Measurements from ENCODE around the gene GEMIN4. TPM values are rescaled to one million over a fixed set of nuclear protein-coding genes. Genes with fewer than 3 reads are reported as not detected.
"Not testable (repeated sequence)": the region's sequence is repeated elsewhere in the genome, so short reads cannot be mapped to it uniquely, and the experiment has no call there.

Gene GEMIN4
- total RNA-seq, 1 donor from 2014 or later: 24.5 TPM

GRCh38 chr17:778096-778495 lies 26.0 kb upstream of the GEMIN4 start:
- DNase-seq (ENCODE audit: low read depth, low spot score): no peak

DNA sequence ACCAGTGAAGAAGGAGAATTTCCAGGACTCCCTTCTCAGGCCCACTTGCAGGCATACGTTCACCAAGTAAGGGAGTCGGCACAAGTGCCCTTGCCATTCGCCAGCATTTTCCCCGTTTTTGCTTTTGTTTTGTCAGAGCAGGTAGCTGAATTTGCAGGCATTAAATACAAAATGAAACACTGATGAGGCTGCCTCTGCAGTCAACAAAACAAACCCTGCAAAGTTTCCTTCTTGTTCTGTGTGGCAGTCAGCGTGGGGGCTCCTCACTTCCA lies 22.2 kb upstream of the GEMIN4 start:
- DNase-seq (ENCODE audit: low read depth, low spot score): no peak

DNA sequence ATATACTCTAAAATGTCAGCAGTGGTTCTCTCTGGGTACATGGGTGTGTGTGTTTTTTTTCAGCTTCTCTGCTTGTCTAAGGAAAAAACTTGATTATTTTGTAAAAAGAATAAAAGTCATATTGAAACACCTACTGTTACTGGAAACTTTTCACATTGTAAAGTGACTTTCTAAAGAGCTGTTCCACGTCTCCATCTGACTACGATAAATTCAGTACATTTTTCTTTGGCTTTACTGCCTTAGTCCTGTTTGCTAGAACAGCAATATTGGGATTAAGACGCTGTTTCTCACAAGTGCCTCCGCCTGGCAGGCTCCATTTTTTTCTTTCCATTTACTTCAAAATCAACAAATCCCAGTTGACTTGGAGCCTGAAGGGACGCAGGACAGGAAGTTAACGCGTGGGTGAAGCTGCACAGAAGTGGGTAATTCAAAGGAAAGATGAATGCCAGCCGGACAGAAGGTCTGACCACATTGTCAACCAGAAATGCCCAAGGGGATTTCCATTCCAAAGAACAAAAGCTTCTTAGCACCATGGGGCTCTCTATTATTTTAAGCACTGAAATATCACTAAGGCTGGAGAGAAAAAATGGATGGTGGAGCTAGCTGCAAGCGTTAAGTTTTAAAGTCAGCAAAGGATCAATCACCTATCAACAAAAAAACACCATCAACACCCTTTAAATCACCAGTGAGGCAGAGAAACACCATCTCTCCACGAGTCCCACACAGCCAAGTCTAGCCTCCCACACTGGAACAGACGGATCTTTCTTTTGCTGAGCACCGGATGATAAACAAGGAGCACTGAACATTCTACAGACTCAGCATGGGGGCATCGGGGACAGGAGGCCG lies 21.6 kb upstream of the GEMIN4 start:
- DNase-seq (ENCODE audit: low read depth, low spot score): no peak

DNA sequence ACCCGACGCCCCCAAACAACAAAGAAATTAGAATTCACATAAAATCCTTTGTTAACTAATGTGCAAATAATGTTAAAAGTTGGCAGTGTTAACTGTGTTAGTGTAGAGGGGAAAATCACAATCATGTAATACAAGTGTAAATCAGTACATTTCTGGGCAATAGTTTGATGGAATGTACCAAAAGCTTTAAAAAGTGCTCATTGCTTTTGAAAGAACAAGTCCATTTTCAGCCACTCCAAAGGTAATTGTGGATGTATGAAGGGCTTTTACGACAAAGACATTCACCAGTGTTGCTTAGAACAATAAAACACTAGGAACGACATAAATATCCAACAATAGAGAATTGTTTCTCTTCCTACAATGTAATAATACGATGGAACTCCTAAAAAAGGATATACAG lies 21.0 kb upstream of the GEMIN4 start:
- DNase-seq (ENCODE audit: low read depth, low spot score): no peak

DNA sequence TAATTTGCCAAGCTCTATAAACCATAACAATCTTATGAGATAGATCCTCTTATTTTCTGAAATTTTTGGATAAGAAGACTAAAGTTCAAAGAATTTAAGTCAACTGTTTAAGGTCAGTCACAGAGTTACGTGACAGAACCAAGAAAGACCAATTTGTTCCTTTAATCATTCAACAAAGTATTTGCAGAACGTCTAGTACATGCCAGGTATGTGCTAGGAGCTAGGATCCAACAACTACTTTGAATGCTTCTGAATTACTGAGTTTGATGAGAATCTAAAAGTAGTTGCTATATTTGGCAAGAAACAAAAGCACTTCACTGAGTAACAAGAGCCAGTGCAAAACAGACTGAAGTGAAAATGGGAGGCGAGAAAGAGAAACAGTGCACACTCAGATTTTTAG lies 15.0 kb upstream of the GEMIN4 start:
- no peak for DNase-seq (ENCODE audit: low read depth, low spot score)

GRCh38 chr17:760371-760770 lies 8.3 kb upstream of the GEMIN4 start:
- DNase-seq (ENCODE audit: low read depth, low spot score): no peak

DNA sequence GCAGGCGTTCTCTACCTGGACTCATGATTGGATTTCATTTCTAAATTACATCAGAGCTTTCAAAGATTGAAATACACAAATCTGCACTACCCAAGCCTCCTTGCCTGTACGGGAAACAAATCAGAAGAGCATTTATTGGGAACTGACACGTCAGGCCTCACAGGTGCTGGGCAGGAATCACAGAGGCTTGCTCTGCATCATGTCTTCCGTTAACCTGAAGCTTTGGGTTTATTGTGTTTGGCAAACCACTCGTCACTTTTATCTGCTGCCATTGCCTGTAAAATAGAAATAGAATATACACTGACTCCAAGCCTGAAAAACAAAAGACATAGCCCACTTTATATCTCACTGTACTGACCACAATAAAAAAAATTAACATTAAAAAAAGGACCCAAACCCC lies 7.9 kb upstream of the GEMIN4 start:
- DNase-seq (ENCODE audit: low read depth, low spot score): no peak

DNA sequence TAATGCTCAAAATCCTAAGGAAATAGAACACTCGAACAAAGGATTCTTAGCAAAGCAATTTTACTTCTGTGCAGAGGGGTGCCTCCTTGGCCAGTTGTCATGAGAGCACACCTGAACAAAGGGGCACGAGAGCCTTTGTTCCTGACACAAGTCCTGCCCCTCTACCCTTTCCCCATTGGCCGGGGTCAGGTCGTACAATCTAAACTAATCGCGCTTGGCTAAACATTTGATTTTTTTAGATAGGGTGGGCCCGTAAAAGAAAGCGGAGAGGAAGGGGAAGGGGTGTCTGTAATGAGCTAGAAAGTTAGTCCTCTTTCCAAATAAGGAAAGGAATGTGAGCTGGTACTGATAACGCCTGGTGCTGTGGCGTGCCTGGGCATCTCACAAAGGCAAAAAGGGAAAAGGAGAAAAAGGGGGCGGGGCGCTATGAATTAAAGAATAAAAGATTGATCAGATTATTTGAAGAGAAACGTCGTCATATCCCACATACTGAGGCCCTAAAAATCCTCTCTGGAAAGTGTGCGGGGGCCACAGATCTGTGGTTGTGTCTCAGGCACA lies 4.0 kb upstream of the GEMIN4 start:
- not testable (repeated sequence) for DNase-seq (ENCODE audit: low read depth, low spot score)

- not testable (repeated sequence) for DNase-seq (ENCODE audit: low read depth, low spot score)
Observed at GRCh38 chr17:755319-755961, 3.4 kb upstream of the GEMIN4 start.

GRCh38 chr17:753418-753817 lies 1.4 kb upstream of the GEMIN4 start:
- DNase-seq (ENCODE audit: low read depth, low spot score): no peak

DNA sequence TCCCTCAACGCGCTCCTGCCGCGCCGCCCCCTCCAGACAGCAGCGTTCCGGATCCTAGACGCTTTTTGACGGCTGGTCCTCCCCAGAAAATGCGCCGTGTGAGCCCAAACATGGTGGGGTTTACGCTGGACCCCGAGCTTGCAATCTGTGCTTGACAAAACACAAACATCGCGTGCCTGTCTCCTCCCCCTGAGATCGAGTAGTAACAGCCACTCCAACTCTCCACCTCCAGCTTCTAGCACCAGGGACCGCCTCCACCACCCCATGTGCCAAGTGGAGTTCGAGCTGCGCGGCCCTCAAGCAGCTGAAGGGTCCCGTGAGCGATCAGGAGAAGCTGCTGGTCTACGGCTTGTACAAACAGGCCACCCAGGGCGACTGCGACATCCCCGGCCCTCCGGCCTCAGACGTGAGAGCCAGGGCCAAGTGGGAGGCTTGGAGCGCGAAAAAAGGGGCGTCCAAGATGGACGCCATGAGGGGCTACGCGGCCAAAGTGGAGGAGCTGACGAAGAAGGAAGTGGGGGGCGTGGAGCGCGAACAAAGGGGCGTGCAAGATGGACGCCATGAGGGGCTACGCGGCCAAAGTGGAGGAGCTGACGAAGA lies 656 bp upstream of the GEMIN4 start:
- peak; percentile 37 for DNase-seq (ENCODE audit: low read depth, low spot score)

DNA sequence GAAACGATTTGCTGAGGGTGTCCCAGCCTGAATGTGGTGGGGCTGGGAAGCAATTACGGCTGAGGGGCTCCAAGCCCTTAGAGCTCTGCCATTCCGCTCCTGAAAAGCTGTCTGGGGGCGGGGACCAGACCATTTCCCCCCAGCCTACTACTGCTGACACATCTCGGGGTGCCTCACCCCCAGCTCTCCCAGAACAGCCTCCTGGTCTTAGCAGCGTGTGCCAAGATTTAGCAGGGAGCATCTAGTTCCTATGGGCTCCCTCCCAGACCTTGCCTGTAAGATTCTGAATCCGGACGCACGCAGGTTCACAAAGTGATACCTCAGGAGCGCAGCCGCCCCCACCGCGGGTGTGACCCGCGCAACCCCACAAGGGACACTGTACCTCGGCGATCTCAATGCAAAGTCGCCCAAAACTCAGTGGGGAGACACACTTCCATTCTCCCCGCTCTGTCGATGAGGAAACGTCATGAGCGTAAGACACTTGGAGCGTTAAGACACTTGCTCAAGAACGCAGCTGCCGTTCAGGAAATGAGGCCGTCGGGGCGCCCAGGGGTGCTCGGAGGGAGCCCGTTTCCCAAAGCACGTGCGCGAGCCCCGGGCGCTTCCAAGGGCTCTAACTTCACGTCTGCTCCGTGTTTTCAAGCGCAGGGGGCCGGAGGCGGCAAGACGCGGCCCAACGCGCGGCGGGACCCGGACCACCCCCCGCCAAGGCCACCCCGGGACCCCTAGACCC lies 629 bp downstream of the GEMIN4 start:
- DNase-seq (ENCODE audit: low read depth, low spot score): no peak

GRCh38 chr17:750431-751037 lies 1.5 kb downstream of the GEMIN4 start:
- DNase-seq (ENCODE audit: low read depth, low spot score): no peak

- not testable (repeated sequence) for DNase-seq (ENCODE audit: low read depth, low spot score)
Observed at GRCh38 chr17:749359-749758, 2.7 kb downstream of the GEMIN4 start.

- DNase-seq (ENCODE audit: low read depth, low spot score): not testable (repeated sequence)
Observed at GRCh38 chr17:748604-749003, 3.5 kb downstream of the GEMIN4 start.

- no peak for DNase-seq (ENCODE audit: low read depth, low spot score)
Observed at GRCh38 chr17:746783-747629, 5.1 kb downstream of the GEMIN4 start.

DNA sequence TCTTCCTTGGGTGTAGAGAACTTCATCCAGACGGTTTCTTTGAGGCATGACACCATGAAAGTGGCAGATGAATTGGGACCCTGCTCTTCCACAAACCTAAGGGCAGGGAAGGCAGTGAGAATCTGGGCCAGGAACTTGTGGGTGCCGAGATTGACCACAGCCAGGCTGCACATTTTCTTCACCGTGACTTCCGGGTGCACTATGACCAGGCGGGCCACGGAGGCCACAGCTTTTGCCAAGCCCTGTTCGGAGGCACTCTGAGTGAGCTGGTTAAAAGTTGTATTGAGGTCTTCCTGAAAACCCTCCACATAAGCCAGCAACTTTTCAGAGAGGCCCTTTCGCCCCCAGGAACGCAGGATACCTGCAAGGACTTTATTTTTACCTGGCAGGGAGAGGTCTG lies 5.9 kb downstream of the GEMIN4 start:
- no peak for DNase-seq (ENCODE audit: low read depth, low spot score)

- DNase-seq (ENCODE audit: low read depth, low spot score): no peak
Observed at GRCh38 chr17:745406-745805, 6.7 kb downstream of the GEMIN4 start.

DNA sequence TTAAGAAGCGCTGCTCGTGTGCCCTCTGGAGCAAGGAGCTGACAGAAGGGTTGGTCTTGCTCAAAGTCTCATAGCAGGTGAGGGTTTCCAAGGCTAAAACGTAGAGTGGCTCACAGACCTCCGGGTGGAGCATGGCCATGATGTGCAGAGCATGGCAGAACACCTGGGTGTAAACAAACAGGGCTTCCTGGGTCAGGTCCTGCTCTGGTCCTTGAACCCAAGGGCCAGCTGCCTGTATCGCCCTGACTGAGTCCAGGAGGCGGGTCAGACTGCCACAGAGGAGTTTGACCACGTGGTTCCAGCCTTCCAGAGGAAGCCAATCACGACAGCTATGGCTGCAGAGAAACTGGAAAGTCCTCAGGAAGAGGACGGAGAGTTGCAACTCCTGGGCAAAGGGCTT lies 7.1 kb downstream of the GEMIN4 start:
- no peak for DNase-seq (ENCODE audit: low read depth, low spot score)

- DNase-seq (ENCODE audit: low read depth, low spot score): no peak
Observed at GRCh38 chr17:743139-743538, 8.9 kb downstream of the GEMIN4 start.

Measured in pulmonary artery endothelial cell (primary cell).